ENCODE measurements around the gene TMEM92. TPM values are rescaled to one million over a fixed set of nuclear protein-coding genes. Genes with fewer than 3 reads are reported as not detected.

The TMEM92 gene
- total RNA-seq = 0.26 and 0.64 TPM in 2 replicates

DNA sequence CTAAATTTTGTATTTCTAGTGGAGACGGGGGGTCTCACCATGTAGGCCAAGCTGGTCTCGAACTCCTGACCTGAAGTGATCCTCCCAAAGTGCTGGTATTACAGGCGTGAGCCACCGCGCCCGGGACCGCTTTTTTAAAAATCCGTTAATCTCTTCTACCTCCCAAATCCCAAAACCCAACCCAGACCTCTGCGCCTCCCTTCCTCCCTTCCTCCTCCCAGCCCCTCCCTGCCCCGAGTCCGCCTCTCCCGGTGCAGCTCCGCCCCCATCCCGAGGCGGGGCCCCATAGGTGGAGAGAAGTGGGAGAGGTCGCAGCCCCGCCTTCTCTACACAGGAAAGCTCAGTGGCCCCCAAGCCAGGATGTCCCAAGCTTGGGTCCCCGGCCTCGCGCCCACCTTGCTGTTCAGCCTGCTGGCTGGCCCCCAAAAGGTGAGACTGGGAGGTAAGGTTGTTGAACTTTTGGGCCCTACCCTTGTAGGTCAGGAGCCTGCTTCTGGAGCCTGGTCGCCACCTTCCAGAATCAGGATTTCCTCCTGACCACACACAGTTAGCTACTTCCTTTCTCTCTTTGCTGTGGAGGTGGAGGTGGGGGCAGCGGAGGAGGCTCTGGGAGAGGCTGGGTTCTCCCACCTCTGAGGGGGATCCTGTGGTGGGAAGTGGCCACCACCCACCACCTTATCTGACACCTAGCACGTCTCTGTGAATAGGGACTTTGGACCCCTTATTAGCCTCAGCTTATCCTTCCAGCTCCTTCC is at the start of gene TMEM92:
TSS of gene TMEM92 (plus strand) at position 325 of the 755 bp plus-strand sequence. CDS start at position 361, 36 bp downstream.
- Histone ChIP-seq H3K27me3 (ENCODE audit: control insufficient read depth, insufficient read depth, low read length) (no peaks in the 10 kb centered on the region), H3K4me3 (ENCODE audit: low read depth, low read length) (peak within 1 kb of the TSS; percentile 58), H3K36me3 (ENCODE audit: control insufficient read depth, insufficient read depth, low read length) (no peaks in the 10 kb centered on the region)
- peak; percentile 68 for DNase-seq (ENCODE audit: low read depth)
- FAIRE-seq = no peak
- TF ChIP-seq, protein P1, sequence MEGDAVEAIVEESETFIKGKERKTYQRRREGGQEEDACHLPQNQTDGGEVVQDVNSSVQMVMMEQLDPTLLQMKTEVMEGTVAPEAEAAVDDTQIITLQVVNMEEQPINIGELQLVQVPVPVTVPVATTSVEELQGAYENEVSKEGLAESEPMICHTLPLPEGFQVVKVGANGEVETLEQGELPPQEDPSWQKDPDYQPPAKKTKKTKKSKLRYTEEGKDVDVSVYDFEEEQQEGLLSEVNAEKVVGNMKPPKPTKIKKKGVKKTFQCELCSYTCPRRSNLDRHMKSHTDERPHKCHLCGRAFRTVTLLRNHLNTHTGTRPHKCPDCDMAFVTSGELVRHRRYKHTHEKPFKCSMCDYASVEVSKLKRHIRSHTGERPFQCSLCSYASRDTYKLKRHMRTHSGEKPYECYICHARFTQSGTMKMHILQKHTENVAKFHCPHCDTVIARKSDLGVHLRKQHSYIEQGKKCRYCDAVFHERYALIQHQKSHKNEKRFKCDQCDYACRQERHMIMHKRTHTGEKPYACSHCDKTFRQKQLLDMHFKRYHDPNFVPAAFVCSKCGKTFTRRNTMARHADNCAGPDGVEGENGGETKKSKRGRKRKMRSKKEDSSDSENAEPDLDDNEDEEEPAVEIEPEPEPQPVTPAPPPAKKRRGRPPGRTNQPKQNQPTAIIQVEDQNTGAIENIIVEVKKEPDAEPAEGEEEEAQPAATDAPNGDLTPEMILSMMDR (IDR thresholded peaks at IDR 0.05; ENCODE audit: insufficient read depth, low read length, severe bottlenecking) = no peak

DNA sequence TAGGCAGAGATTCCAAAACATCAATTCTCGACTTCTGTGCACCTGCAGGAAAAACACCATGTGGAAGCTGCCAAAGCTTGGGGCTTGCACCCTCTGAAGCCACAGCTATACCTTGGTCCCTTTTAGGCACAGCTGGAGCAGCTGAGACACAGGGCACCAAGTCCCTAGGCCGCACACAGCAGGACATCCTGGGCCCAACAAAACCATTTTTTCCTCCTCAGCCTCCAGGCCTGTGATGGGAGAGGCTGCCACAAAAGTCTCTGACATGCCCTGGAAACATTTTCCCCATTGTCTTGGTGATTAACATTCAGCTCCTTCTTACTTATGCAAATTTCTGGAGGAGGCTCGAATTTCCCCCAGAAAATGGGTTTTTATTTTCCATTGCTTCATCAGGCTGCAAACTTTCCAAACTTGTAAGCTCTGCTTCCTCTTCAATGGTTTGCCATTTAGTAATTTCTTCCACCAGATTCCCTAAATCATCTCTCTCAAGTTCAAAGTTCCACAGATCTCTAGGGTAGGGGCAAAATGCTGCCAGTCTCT is 48.5 kb upstream of the TMEM92 start:
- H3K36me3 ChIP-seq (ENCODE audit: control insufficient read depth, insufficient read depth, low read length) = no peaks in the 10 kb centered on the region
- H3K4me3 ChIP-seq (ENCODE audit: low read depth, low read length) = no peak overlapping the region
- DNase-seq (ENCODE audit: low read depth) (no peak), FAIRE-seq (no peak)
- TF ChIP-seq, protein P1 (IDR thresholded peaks at IDR 0.05; ENCODE audit: insufficient read depth, low read length, severe bottlenecking) = no peak
- H3K27me3 ChIP-seq (ENCODE audit: control insufficient read depth, insufficient read depth, low read length) = no peaks in the 10 kb centered on the region

DNA sequence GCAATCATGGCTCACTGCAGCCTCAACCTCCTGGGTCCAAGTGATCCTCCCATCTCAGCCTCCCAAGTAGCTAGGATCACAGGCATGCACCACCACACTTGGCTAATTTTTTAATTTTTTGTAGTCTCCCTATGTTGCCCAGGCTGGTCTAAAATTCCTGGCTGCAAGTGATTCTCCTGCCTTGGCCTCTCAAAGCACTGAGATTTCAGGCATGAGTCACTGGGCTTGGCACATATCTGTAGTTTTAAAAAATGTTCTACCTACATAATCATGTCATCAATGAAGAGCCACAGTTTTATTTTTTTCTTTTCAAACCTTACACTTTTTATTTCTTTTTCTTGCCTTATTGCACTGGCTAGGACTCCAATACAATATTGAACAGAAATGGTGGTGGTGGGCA is 39.7 kb upstream of the TMEM92 start:
- FAIRE-seq (no peak), DNase-seq (ENCODE audit: low read depth) (peak; percentile 72)
- Histone ChIP-seq H3K36me3 (ENCODE audit: control insufficient read depth, insufficient read depth, low read length) (no peaks in the 10 kb centered on the region), H3K27me3 (ENCODE audit: control insufficient read depth, insufficient read depth, low read length) (no peaks in the 10 kb centered on the region), H3K4me3 (ENCODE audit: low read depth, low read length) (no peak overlapping the region)
- TF ChIP-seq, protein P1 (IDR thresholded peaks at IDR 0.05; ENCODE audit: insufficient read depth, low read length, severe bottlenecking) = no peak

DNA sequence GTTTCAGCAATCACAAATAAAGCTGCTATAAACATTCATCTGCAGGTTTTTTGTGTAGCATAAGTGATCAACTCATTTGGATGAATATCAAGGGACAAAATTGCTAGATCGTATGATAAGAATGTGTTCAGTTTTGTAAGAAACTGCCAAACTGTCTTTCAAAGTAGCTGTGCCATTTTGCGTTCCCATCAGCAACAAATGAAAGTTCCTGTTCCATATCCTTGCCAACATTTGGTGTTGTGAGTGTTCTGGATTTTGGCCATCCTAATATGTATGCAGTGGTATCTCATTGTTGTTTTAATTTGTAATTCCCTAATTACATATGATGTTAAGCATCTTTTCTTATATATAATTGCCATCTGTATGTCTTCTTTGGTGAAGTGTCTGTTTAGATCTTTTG is 36.4 kb upstream of the TMEM92 start:
- TF ChIP-seq, protein P1 (IDR thresholded peaks at IDR 0.05; ENCODE audit: insufficient read depth, low read length, severe bottlenecking) = no peak
- H3K4me3 ChIP-seq (ENCODE audit: low read depth, low read length) = no peak overlapping the region
- no peaks in the 10 kb centered on the region for H3K27me3 ChIP-seq (ENCODE audit: control insufficient read depth, insufficient read depth, low read length)
- DNase-seq (ENCODE audit: low read depth) = no peak
- H3K36me3 ChIP-seq (ENCODE audit: control insufficient read depth, insufficient read depth, low read length) = no peaks in the 10 kb centered on the region
- no peak for FAIRE-seq

DNA sequence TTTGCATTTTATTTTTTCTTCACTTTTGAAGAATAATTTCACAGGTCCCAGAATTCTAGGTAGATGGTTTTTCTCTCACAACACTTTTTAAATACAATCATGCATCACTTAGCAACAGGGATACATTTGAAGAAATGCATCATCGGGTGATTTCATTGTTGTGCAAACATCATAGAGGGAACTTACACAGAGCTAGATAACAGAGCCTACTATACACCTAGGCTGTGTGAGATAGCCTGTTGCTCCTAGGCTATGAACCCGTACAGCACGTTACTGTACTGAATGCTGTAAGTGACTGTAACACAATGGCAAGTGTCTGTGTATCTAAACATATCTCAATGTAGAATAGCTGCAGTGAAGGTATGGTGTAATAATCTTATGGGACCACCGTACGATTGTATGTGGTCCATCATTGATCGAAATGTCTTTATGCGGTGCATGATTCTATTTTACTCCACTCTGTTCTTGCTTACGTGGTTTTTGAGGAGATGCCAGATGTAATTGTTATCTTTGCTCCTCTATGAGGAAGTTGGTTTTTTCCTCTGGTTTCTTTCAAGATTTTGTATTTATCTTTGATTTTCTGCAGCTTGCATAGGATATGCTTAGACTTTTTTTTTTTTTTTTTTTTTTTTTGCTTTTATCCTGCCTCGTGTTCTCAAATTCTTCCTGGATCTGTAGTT is 35.5 kb upstream of the TMEM92 start:
- Histone ChIP-seq H3K27me3 (ENCODE audit: control insufficient read depth, insufficient read depth, low read length) (no peaks in the 10 kb centered on the region), H3K4me3 (ENCODE audit: low read depth, low read length) (no peak overlapping the region), H3K36me3 (ENCODE audit: control insufficient read depth, insufficient read depth, low read length) (no peaks in the 10 kb centered on the region)
- FAIRE-seq (peak; percentile 62), DNase-seq (ENCODE audit: low read depth) (peak; percentile 93)
- TF ChIP-seq, protein P1 (IDR thresholded peaks at IDR 0.05; ENCODE audit: insufficient read depth, low read length, severe bottlenecking) = no peak
